ENCODE data around the gene CENPE. TPM values are rescaled to one million over a fixed set of nuclear protein-coding genes. Genes with fewer than 3 reads are reported as not detected.

The CENPE gene
- polyA plus RNA-seq, 3 donors: 0.03 to 0.17 (median 0.07) TPM

DNA sequence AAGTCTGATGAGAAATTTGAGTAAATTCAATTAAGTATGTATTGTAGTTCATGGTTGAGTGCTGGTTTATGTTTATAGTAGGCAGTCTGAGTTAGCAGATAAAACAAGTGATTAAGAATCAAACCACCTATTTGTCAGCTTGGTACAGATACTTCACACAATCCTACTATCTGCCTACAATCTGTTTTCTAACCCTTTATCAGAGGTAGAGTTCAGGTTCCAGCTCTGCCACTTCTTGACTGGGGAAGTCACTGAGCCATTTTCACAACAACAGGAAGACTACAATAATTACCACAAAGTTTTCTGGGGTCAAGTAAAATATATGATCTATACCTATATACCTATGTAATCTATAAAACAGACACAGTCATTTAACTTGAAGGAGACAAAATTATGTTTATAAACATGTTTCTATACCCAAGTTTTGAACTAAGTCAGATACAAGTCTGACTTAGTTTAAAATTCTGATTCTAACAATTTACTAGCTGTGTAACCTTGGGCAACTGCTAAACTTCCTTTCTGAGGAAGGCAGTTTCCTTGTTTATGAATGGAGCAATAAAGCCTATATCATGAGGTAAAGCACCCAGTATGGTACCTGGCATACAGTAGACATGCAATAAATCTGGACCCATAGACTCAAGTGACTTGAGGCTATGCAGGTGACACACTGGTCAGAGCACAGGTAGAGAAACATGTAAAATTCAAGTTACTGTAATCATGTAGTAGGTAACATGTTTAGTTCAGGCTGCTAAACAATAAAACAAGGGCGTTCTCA is 61.3 kb downstream of the CENPE start:
- Histone ChIP-seq H3K9ac (ENCODE audit: insufficient read depth, low read length, poor library complexity, severe bottlenecking) (no peak overlapping the region), H3K9me3 (replicated peaks in 1 of 2; ENCODE audit: control insufficient read depth in 1 of 2, insufficient read depth in 1 of 2, low read length in 2 of 2) (no peaks in the 10 kb centered on the region), H2AFZ (ENCODE audit: insufficient read depth, low read depth, low read length, poor library complexity, severe bottlenecking) (no peak overlapping the region), H3K36me3 (replicated peaks in 1 of 2; ENCODE audit: control insufficient read depth in 1 of 2, insufficient read depth in 2 of 2, low read length in 2 of 2) (peaks cover 32 to 85% of the 10 kb centered on the region in 2 donors), H4K20me1 (ENCODE audit: insufficient read depth, low read length) (no peaks in the 10 kb centered on the region), H3K27ac (ENCODE audit: low read depth in 1 of 2, low read length in 2 of 2) (peak overlapping the region in 1 of 2 donors; percentile 51), H3K4me1 (ENCODE audit: control insufficient read depth in 1 of 2, insufficient read depth in 2 of 2, low read length in 2 of 2) (peaks cover 4 to 9% of the 10 kb centered on the region in 2 donors), H3K79me2 (ENCODE audit: insufficient read depth, low read length) (no peaks in the 10 kb centered on the region), H3K4me3 (replicated peaks in 1 of 3; ENCODE audit: low read depth in 2 of 3, low read length in 3 of 3) (no peak overlapping the region), H3K27me3 (ENCODE audit: control insufficient read depth in 2 of 2, insufficient read depth in 2 of 2, low read length in 2 of 2) (no peaks in the 10 kb centered on the region), H3K4me2 (replicated peaks; ENCODE audit: extremely low read depth, low read length, poor library complexity, severe bottlenecking) (no peak overlapping the region)
- Mint-ChIP-seq H3K27me3 (ENCODE audit: low read depth in 3 of 3) (no peaks in the 10 kb centered on the region), H3K9me3 (peaks cover 0 to 6% (median 0%) of the 10 kb centered on the region in 7 donors), H3K36me3 (peaks cover 42 to 63% of the 10 kb centered on the region in 2 donors), H3K27ac (peak overlapping the region in 2 of 7 donors; percentile 52 to 58), H3K4me3 (no peak overlapping the region), H3K4me1 (peaks cover 17% of the 10 kb centered on the region)
- intact Hi-C loops (cut with micrococcal nuclease): no loop called here
- TF ChIP-seq, protein P1, sequence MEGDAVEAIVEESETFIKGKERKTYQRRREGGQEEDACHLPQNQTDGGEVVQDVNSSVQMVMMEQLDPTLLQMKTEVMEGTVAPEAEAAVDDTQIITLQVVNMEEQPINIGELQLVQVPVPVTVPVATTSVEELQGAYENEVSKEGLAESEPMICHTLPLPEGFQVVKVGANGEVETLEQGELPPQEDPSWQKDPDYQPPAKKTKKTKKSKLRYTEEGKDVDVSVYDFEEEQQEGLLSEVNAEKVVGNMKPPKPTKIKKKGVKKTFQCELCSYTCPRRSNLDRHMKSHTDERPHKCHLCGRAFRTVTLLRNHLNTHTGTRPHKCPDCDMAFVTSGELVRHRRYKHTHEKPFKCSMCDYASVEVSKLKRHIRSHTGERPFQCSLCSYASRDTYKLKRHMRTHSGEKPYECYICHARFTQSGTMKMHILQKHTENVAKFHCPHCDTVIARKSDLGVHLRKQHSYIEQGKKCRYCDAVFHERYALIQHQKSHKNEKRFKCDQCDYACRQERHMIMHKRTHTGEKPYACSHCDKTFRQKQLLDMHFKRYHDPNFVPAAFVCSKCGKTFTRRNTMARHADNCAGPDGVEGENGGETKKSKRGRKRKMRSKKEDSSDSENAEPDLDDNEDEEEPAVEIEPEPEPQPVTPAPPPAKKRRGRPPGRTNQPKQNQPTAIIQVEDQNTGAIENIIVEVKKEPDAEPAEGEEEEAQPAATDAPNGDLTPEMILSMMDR (IDR thresholded peaks at IDR 0.05): no peak
- WGBS (ENCODE audit: insufficient coverage): 80% methylated on average over 1 of the region's 1 CpG
- DNase-seq: no peak

DNA sequence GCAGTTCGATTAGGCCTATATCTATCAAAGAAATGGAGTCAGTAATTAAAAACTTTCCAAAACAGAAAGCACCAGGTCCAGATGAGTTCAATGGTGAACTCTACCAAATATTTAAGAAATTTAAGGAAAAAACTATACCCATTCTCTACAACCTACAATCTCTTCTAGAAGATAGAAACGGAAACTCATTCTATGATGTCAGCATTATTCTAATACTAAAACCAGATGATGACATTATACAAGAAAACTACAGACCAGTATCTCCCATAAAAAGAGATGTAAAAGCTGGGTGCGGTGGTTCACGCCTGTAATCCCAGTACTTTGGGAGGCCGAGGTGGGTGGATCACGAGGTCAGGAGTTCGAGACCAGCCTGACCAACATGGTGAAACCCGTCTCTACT is 69.0 kb downstream of the CENPE start:
- H3K4me3 ChIP-seq (replicated peaks in 1 of 3; ENCODE audit: low read depth in 2 of 3, low read length in 3 of 3): no peak overlapping the region

More for the DNA sequence above, 69.0 kb downstream of the CENPE start:
- no peak overlapping the region for H3K9ac ChIP-seq (ENCODE audit: insufficient read depth, low read length, poor library complexity, severe bottlenecking)
- TF ChIP-seq, protein P1 (IDR thresholded peaks at IDR 0.05): no peak
- intact Hi-C loops (cut with micrococcal nuclease): no loop called here
- H3K36me3 ChIP-seq (replicated peaks in 1 of 2; ENCODE audit: control insufficient read depth in 1 of 2, insufficient read depth in 2 of 2, low read length in 2 of 2): peaks cover 41 to 85% of the 10 kb centered on the region in 2 donors
- peaks cover 61 to 79% of the 10 kb centered on the region in 2 donors for H3K36me3 Mint-ChIP-seq
- no peaks in the 10 kb centered on the region for H4K20me1 ChIP-seq (ENCODE audit: insufficient read depth, low read length)
- no peaks in the 10 kb centered on the region for H3K79me2 ChIP-seq (ENCODE audit: insufficient read depth, low read length)
- H3K27ac ChIP-seq (ENCODE audit: low read depth in 1 of 2, low read length in 2 of 2): no peak overlapping the region
- H3K9me3 Mint-ChIP-seq: peaks cover 0 to 11% (median 6%) of the 10 kb centered on the region in 7 donors
- no peak overlapping the region for H3K27ac Mint-ChIP-seq
- no peaks in the 10 kb centered on the region for H3K27me3 Mint-ChIP-seq (ENCODE audit: low read depth in 3 of 3)
- H3K4me1 ChIP-seq (ENCODE audit: control insufficient read depth in 1 of 2, insufficient read depth in 2 of 2, low read length in 2 of 2): no peaks in the 10 kb centered on the region
- no peak overlapping the region for H3K4me2 ChIP-seq (replicated peaks; ENCODE audit: extremely low read depth, low read length, poor library complexity, severe bottlenecking)
- DNase-seq: no peak
- no peaks in the 10 kb centered on the region for H3K9me3 ChIP-seq (replicated peaks in 1 of 2; ENCODE audit: control insufficient read depth in 1 of 2, insufficient read depth in 1 of 2, low read length in 2 of 2)
- H3K4me3 Mint-ChIP-seq: no peak overlapping the region
- H3K27me3 ChIP-seq (ENCODE audit: control insufficient read depth in 2 of 2, insufficient read depth in 2 of 2, low read length in 2 of 2): no peaks in the 10 kb centered on the region
- no peaks in the 10 kb centered on the region for H3K4me1 Mint-ChIP-seq
- H2AFZ ChIP-seq (ENCODE audit: insufficient read depth, low read depth, low read length, poor library complexity, severe bottlenecking): no peak overlapping the region
- WGBS (ENCODE audit: insufficient coverage): no CpG with 5 or more reads among the region's 8 CpGs
